Right lobe of liver (tissue), 4 donors: ENCODE measurements around the gene CYP27B1.

ENCODE experiments used
- CTCF ChIP-seq, 4 donors: fragments of 200-600 bp in 3 of 4; fragments of 450-650 bp in 1 of 4; IDR thresholded peaks; one replicate each; pipeline versions ENCODE4 v1.5.1 to v1.8.0; 2016 to 2022; ENCODE audit warnings: antibody characterized with exemption in 4 of 4, mild to moderate bottlenecking in 2 of 4
- POLR2A ChIP-seq: fragments of 450-650 bp; IDR thresholded peaks from one replicate; pipeline ENCODE4 v1.6.1; 2017; ENCODE audit warnings: antibody characterized with exemption, mild to moderate bottlenecking
- donor health status: DM: no; HTN: no; CAD: no.
- donor health status: DM: no; HTN: no; CAD: no.
- donor health status: DM: no; HTN: yes; CAD: no.

- no peak for TF ChIP-seq CTCF (IDR thresholded peaks at IDR 0.05)
- no peak for TF ChIP-seq POLR2A
Measured at GRCh38 chr12:57813111-57813970, 46.5 kb upstream of the CYP27B1 start.
